A673 (cell line): ENCODE results near the gene URB2. TPM values are rescaled to one million over a fixed set of nuclear protein-coding genes. Genes with fewer than 3 reads are reported as not detected.

Experiments
- BruUV-seq: library from RNA; stranded (reverse); fragments of 400-500 nt; replicated peaks from 2 replicates; lab custom pipeline; 2021; lab: Mats Ljungman, UMichigan
- CTCF ChIA-PET: fragments of 300-600 bp; sonication (Branson Sonifier 250); formaldehyde crosslinking; loops from one replicate; lab custom pipeline; 2022; ENCODE audit warnings: antibody characterized with exemption; lab: Charles Lee
- POLR2A ChIA-PET: fragments of 300-600 bp; sonication (Branson Sonifier 250); formaldehyde crosslinking; loops from one replicate; lab custom pipeline; 2022; ENCODE audit warnings: antibody characterized with exemption; ENCODE audit not compliant: low non-redundant PET; lab: Charles Lee
- DNase-seq: peaks from one replicate; pipeline ENCODE4 v3.0.0-alpha.2; 2015; ENCODE audit warnings: low spot score
- H3K27ac ChIP-seq: fragments of 200-600 bp; sonication (generic); 2 replicates; pipeline ENCODE4 v1.5.1; 2016; ENCODE audit warnings: mixed run types, low read depth, mild to moderate bottlenecking, mixed read lengths, antibody characterized with exemption, low read length; ENCODE audit not compliant: poor library complexity, severe bottlenecking
- H3K27me3 ChIP-seq: fragments of 200-600 bp; sonication (generic); replicated peaks from 2 replicates; pipeline ENCODE4 v1.6.1; 2017; ENCODE audit warnings: mixed run types, low read depth, mild to moderate bottlenecking, mixed read lengths, antibody characterized with exemption, low read length; ENCODE audit not compliant: insufficient read depth, poor library complexity
- H3K36me3 ChIP-seq: fragments of 200-600 bp; sonication (generic); 2 replicates; pipeline ENCODE4 v1.6.1; 2016; ENCODE audit warnings: mixed run types, mild to moderate bottlenecking, mixed read lengths, antibody characterized with exemption, low read length; ENCODE audit not compliant: insufficient read depth, poor library complexity, severe bottlenecking
- H3K4me1 ChIP-seq: fragments of 200-600 bp; sonication (generic); 2 replicates; pipeline ENCODE4 v1.6.1; 2017; ENCODE audit warnings: mixed run types, mild to moderate bottlenecking, mixed read lengths, antibody characterized with exemption, low read length; ENCODE audit not compliant: insufficient read depth, poor library complexity, severe bottlenecking
- H3K4me3 ChIP-seq: fragments of 200-600 bp; sonication (generic); 2 replicates; pipeline ENCODE4 v1.5.1; 2016; ENCODE audit warnings: low read depth, mixed run types, mild to moderate bottlenecking, mixed read lengths, low read length; ENCODE audit not compliant: poor library complexity, severe bottlenecking
- H3K9me3 ChIP-seq: fragments of 200-600 bp; sonication (generic); 2 replicates; pipeline ENCODE4 v1.6.1; 2016; ENCODE audit warnings: mixed run types, low read depth, mild to moderate bottlenecking, mixed read lengths, antibody characterized with exemption, low read length; ENCODE audit not compliant: poor library complexity, severe bottlenecking
- CTCF ChIP-seq: fragments of 300-800, 200-600 bp; sonication (generic); conservative IDR thresholded peaks from 2 replicates; pipeline ENCODE4 v1.5.1; 2017; ENCODE audit warnings: low read depth, mild to moderate bottlenecking, antibody characterized with exemption, low read length, moderate library complexity, mixed read lengths
- EZH2 ChIP-seq: fragments of 200-600 bp; sonication (generic); IDR thresholded peaks from 2 replicates; pipeline ENCODE4 v1.6.1; 2017; ENCODE audit warnings: borderline replicate concordance, low read depth, mild to moderate bottlenecking, mixed read lengths, antibody characterized with exemption, low read length; ENCODE audit not compliant: poor library complexity, severe bottlenecking
- intact Hi-C: fragments of 100-400 bp; cut with micrococcal nuclease; formaldehyde crosslinking; loops from one replicate; pipeline ENCODE4 v1.10.0; 2022; ENCODE audit not compliant: unreplicated experiment
- total RNA-seq: library from RNA; stranded (reverse); gene quantifications from 2 replicates; pipeline ENCODE4 v1.2.3, GENCODE V29; 2021

Gene URB2
- total RNA-seq, 1 experiment from 2014 or later: 33.3 TPM

GRCh38 chr1:229582715-229583114 is 43.3 kb upstream of the URB2 start:
- CTCF ChIA-PET: interaction anchor here (1.0 kb wide), 1 partner anchor 14 kb away, joined by 3 read pairs; no protein-coding TSS in a partner anchor
- intact Hi-C loops: no loop called here
- H3K4me3 ChIP-seq: no peak overlapping the region
- no peaks in the 10 kb centered on the region for H3K36me3 ChIP-seq
- POLR2A ChIA-PET: interaction anchor here (0.6 kb wide), 1 partner anchor 33 kb away, joined by 3 read pairs; no protein-coding TSS in a partner anchor
- peaks cover 12% of the 10 kb centered on the region for H3K4me1 ChIP-seq
- H3K9me3 ChIP-seq: no peaks in the 10 kb centered on the region
- no peak overlapping the region for H3K27ac ChIP-seq
- TF ChIP-seq CTCF (no peak), EZH2 (no peak)
- no peak for DNase-seq
- no TSS peak for BruUV-seq
- H3K27me3 ChIP-seq: no peaks in the 10 kb centered on the region

- Histone ChIP-seq H3K9me3 (no peaks in the 10 kb centered on the region), H3K4me3 (no peak overlapping the region), H3K36me3 (no peaks in the 10 kb centered on the region), H3K27me3 (no peaks in the 10 kb centered on the region), H3K27ac (no peak overlapping the region), H3K4me1 (no peaks in the 10 kb centered on the region)
- intact Hi-C loops: no loop called here
- no peak for DNase-seq
- CTCF ChIA-PET: interaction anchor here (0.6 kb wide), 1 partner anchor 232 kb away, joined by 4 read pairs; no protein-coding TSS in a partner anchor
- POLR2A ChIA-PET: interaction anchor here (0.7 kb wide), 1 partner anchor 55 kb away, joined by 7 read pairs; no protein-coding TSS in a partner anchor
- BruUV-seq: no TSS peak
- TF ChIP-seq EZH2 (no peak), CTCF (no peak)
Measured at GRCh38 chr1:229585338-229585737, 40.7 kb upstream of the URB2 start.

GRCh38 chr1:229590119-229590518 is 35.9 kb upstream of the URB2 start:
- TF ChIP-seq EZH2: no peak
- no peak for TF ChIP-seq CTCF
- H3K9me3 ChIP-seq: no peaks in the 10 kb centered on the region
- H3K27ac ChIP-seq: no peak overlapping the region
- CTCF ChIA-PET: no interaction called here
- peaks cover 10% of the 10 kb centered on the region for H3K36me3 ChIP-seq
- no peak for DNase-seq
- H3K4me3 ChIP-seq: no peak overlapping the region
- intact Hi-C loops: no loop called here
- no peaks in the 10 kb centered on the region for H3K27me3 ChIP-seq
- H3K4me1 ChIP-seq: no peaks in the 10 kb centered on the region
- POLR2A ChIA-PET: no interaction called here
- no TSS peak for BruUV-seq
